Inflammatory macrophage (primary cell): ENCODE measurements around the gene PRMT3.
"Not testable (repeated sequence)": the region's sequence is repeated elsewhere in the genome, so short reads cannot be mapped to it uniquely, and the experiment has no call there.

ENCODE experiments used
- DNase-seq, 2 donors: peaks; one replicate each; pipeline ENCODE4 v3.0.0-alpha.2; 2020 to 2022
- total RNA-seq, 18 experiments: gene quantifications; one replicate each; lab custom pipeline; 2026; ENCODE audit warnings: mixed read lengths in 6 of 18, inconsistent platforms in 2 of 18; lab: John Stamatoyannopoulos, UW

The PRMT3 gene
- total RNA-seq, result 4.6 to 25.0 (median 19.5) reads per million in 18 experiments

GRCh38 chr11:20387261-20388095, at the start of gene PRMT3:
Gene PRMT3 (plus strand): TSS chr11:20387716. CDS start chr11:20387747, 31 bp downstream.
- DNase-seq, result peak; percentile 96 to 98

GRCh38 chr11:20342347-20343141, 45.0 kb upstream of the PRMT3 start:
- no peak for DNase-seq

- DNase-seq, result peak; percentile 17 to 28
Observed at GRCh38 chr11:20351136-20351535, 36.4 kb upstream of the PRMT3 start.

GRCh38 chr11:20351751-20352262, 35.7 kb upstream of the PRMT3 start:
- no peak for DNase-seq

- peak; percentile 15 to 43 for DNase-seq
Observed at GRCh38 chr11:20353829-20354434, 33.6 kb upstream of the PRMT3 start.

GRCh38 chr11:20355221-20356219, 32.0 kb upstream of the PRMT3 start:
- peak; percentile 29 to 53 for DNase-seq

GRCh38 chr11:20357150-20357549, 30.4 kb upstream of the PRMT3 start:
- no peak for DNase-seq

- DNase-seq, result peak; percentile 42 to 58
Observed at GRCh38 chr11:20360650-20361049, 26.9 kb upstream of the PRMT3 start.

- no peak for DNase-seq
Observed at GRCh38 chr11:20362481-20362880, 25.0 kb upstream of the PRMT3 start.

- no peak for DNase-seq
Observed at GRCh38 chr11:20363149-20363499, 24.4 kb upstream of the PRMT3 start.

- DNase-seq, result peak; percentile 50 to 76
Observed at GRCh38 chr11:20363500-20364340, 23.8 kb upstream of the PRMT3 start, which contains the start of gene HTATIP2. Gene HTATIP2 (plus strand): TSS chr11:20363714. CDS start chr11:20364238, 524 bp downstream.

GRCh38 chr11:20364341-20364792, 23.1 kb upstream of the PRMT3 start:
- no peak for DNase-seq

GRCh38 chr11:20365465-20365864, 22.1 kb upstream of the PRMT3 start:
- DNase-seq, result not testable (repeated sequence)

GRCh38 chr11:20367313-20367948, 20.1 kb upstream of the PRMT3 start:
- DNase-seq, result peak; percentile 32 to 67

- no peak for DNase-seq
Observed at GRCh38 chr11:20368438-20368837, 19.1 kb upstream of the PRMT3 start.

GRCh38 chr11:20369826-20370225, 17.7 kb upstream of the PRMT3 start:
- no peak for DNase-seq

- DNase-seq, result no peak
Observed at GRCh38 chr11:20372081-20372626, 15.4 kb upstream of the PRMT3 start.

GRCh38 chr11:20373147-20373546, 14.4 kb upstream of the PRMT3 start:
- DNase-seq, result no peak

- DNase-seq, result no peak
Observed at GRCh38 chr11:20373568-20374209, 13.8 kb upstream of the PRMT3 start.
